GM21528 (cell line): ENCODE data around the gene GREM1.
A peak's percentile ranks its signal among the peaks of the same experiment; 100 is the strongest.

Source experiments
- ATAC-seq: cut with Tn5 transposase; IDR thresholded peaks from one replicate; pipeline ENCODE4 v1.9.1; 2021; ENCODE audit warnings: mild to moderate bottlenecking, moderate library complexity; ENCODE audit not compliant: unreplicated experiment, low FRiP score

Gene GREM1

GRCh38 chr15:32694222-32694983, 23.4 kb upstream of the GREM1 start:
- ATAC-seq: no peak

- no peak for ATAC-seq
These were observed 18.9 kb upstream of the GREM1 start for GRCh38 chr15:32698773-32699390.

- ATAC-seq: no peak
These were observed 17.2 kb upstream of the GREM1 start for GRCh38 chr15:32700501-32701150.

GRCh38 chr15:32701863-32702262, 15.9 kb upstream of the GREM1 start:
- no peak for ATAC-seq

- ATAC-seq: no peak
These were observed 13.3 kb upstream of the GREM1 start for GRCh38 chr15:32704395-32704981.

GRCh38 chr15:32705446-32705845, 12.4 kb upstream of the GREM1 start:
- ATAC-seq: no peak

GRCh38 chr15:32706704-32707103, 11.1 kb upstream of the GREM1 start:
- ATAC-seq: no peak

- ATAC-seq: no peak
These were observed 10.4 kb upstream of the GREM1 start for GRCh38 chr15:32707436-32707835.

- no peak for ATAC-seq
These were observed 8.3 kb upstream of the GREM1 start for GRCh38 chr15:32709295-32710033.

- ATAC-seq: no peak
These were observed 2.5 kb upstream of the GREM1 start for GRCh38 chr15:32715276-32715675.

- ATAC-seq: no peak
These were observed 1.4 kb upstream of the GREM1 start for GRCh38 chr15:32716216-32716914.

GRCh38 chr15:32716915-32717425, 834 bp upstream of the GREM1 start:
- no peak for ATAC-seq

GRCh38 chr15:32718227-32718820, 520 bp downstream of the GREM1 start:
- ATAC-seq: no peak

- no peak for ATAC-seq
These were observed 1.3 kb downstream of the GREM1 start for GRCh38 chr15:32718821-32719716.

- ATAC-seq: no peak
These were observed 3.8 kb downstream of the GREM1 start for GRCh38 chr15:32721596-32721995.

- no peak for ATAC-seq
These were observed 4.3 kb downstream of the GREM1 start for GRCh38 chr15:32722136-32722535.

GRCh38 chr15:32723171-32723948, 5.6 kb downstream of the GREM1 start:
- ATAC-seq: peak; percentile 95
